Right hindlimb (tissue), 1 donor: ENCODE results near the gene FXYD4.
"Not testable (repeated sequence)": the region's sequence is repeated elsewhere in the genome, so short reads cannot be mapped to it uniquely, and the experiment has no call there.

Source experiments
- DNase-seq: peaks from one replicate; pipeline ENCODE4 v3.0.0-alpha.2; 2018

FXYD4 gene

GRCh38 chr10:43371418-43371817 lies at the start of gene FXYD4:
FXYD4 (plus strand) TSS chr10:43371636; CDS start chr10:43373747, 2,111 bp downstream.
- DNase-seq, result no peak

GRCh38 chr10:43322331-43322730 lies 49.1 kb upstream of the FXYD4 start:
- no peak for DNase-seq

DNA sequence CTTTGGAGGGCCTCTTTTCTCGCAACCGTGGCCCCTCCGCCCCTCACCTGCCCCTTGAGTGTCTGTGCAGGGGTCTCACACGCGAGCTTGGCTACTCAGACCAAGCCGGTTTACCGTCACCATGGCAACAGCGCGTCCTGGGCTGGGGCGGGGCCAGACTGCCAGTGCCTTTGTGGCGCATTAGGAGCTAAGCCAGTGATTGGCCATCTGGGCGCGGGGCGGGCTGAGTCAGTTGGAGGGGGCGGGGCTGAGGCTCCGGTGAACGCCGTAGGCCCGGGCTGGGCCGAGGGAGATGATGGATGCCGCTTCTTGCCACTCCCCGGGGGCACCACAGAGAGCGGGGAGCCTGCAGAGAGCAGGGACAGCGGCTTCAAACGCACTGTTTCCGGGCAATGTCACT lies 48.7 kb upstream of the FXYD4 start:
- DNase-seq, result peak; percentile 92

- DNase-seq, result no peak
Observed at GRCh38 chr10:43323245-43323644, 48.2 kb upstream of the FXYD4 start.

DNA sequence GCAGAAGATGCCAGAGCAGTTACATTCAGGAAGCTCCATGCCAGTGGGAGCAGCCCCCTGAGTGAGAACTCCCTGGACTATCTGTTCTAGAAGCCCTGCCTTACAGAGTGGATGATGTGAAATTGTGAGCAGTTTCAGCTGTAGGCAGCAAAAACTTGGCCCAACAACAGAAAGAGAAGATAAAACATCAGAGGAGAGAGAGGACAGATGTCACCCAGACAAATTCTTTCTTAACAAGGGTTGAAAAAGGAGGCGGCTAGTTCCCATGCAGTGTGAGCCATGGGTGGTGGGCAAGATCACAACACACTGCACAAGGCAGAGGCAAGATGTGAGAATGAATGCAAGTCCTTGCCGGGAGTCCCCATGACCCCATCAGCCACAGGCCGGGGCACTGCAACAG lies 46.6 kb upstream of the FXYD4 start:
- no peak for DNase-seq

- DNase-seq, result no peak
Observed at GRCh38 chr10:43327171-43327570, 44.3 kb upstream of the FXYD4 start.

DNA sequence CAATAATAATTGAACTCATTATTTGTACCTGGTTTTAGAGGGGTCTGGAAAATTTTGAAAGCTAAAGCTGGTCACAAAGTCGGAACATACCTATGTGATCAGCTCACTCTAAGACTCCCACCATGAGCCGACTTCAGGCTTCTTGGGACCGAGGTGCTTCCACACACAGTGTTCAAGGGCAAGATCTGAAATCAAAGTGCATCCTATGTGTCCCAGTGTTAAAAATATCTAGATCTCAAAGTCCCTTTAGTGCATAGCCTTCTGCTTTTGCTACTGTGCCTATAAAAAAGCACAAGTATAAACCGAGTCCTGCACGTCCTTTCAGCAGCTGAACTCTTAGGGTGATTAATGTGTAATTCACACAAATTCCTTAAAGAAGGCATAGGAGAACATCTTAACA lies 43.5 kb upstream of the FXYD4 start:
- no peak for DNase-seq

- DNase-seq, result not testable (repeated sequence)
Observed at GRCh38 chr10:43328810-43329209, 42.6 kb upstream of the FXYD4 start.

- DNase-seq, result not testable (repeated sequence)
Observed at GRCh38 chr10:43329246-43329885, 42.1 kb upstream of the FXYD4 start.

DNA sequence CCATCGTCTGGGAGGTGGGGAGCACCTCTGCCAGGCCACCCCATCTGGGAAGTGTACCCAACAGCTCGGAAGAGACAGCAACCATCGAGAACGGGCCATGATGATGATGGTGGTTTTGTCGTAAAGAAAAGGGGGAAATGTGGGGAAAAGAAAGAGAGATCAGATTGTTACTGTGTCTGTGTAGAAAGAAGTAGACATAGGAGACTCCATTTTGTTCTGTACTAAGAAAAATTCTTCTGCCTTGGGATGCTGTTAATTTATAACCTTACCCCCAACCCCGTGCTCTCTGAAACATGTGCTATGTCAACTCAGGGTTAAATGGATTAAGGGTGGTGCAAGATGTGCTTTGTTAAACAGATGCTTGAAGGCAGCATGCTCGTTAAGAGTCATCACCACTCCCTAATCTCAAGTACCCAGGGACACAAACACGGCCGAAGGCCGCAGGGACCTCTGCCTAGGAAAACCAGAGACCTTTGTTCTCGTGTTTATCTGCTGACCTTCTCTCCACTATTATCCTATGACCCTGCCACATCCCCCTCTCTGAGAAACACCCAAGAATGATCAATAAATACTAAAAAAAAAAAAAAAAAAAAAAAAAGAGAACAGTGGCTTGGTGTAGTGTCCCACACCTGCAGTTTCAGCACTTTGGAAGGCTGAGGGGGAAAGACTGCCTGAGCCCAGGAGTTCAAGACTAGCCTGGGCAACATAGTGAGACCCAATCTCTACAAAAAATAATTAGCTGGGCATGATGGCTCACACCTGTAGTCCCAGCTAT lies 41.2 kb upstream of the FXYD4 start:
- DNase-seq, result not testable (repeated sequence)

- DNase-seq, result not testable (repeated sequence)
Observed at GRCh38 chr10:43330824-43331127, 40.7 kb upstream of the FXYD4 start.

DNA sequence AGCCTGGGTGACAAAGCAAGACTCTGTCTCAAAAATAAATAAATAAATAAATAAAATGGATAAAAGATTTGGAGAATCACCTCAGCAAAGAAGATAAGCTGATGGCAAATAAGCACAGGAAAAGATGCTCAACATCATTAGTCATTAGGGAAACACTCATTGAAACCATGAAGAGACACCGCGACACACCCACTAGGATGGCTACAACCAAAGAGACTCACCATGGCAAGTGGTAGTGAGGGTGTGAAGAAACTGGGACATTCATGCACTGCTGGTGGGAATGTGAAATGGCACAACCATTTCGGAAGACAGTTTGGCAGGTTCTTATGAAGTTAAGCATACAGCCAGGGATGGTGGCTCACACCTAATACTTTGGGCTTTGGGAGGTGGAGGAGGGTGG lies 37.8 kb upstream of the FXYD4 start:
- DNase-seq, result no peak

GRCh38 chr10:43336061-43336460 lies 35.4 kb upstream of the FXYD4 start:
- no peak for DNase-seq

GRCh38 chr10:43336641-43337318 lies 34.7 kb upstream of the FXYD4 start:
- DNase-seq, result no peak

DNA sequence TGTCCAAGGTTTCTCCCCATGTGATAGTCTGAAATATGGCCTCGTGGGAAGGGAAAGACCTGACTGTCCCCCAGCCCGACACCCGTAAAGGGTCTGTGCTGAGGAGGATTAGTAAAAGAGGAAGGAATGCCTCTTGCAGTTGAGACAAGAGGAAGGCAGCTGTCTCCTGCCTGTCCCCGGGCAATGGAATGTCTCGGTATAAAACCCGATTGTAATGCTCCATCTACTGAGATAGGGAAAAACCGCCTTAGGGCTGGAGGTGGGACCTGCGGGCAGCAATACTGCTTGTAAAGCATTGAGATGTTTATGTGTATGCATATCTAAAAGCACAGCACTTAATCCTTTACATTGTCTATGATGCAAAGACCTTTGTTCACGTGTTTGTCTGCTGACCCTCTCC lies 33.9 kb upstream of the FXYD4 start:
- not testable (repeated sequence) for DNase-seq

- DNase-seq, result no peak
Observed at GRCh38 chr10:43338117-43338516, 33.3 kb upstream of the FXYD4 start.

DNA sequence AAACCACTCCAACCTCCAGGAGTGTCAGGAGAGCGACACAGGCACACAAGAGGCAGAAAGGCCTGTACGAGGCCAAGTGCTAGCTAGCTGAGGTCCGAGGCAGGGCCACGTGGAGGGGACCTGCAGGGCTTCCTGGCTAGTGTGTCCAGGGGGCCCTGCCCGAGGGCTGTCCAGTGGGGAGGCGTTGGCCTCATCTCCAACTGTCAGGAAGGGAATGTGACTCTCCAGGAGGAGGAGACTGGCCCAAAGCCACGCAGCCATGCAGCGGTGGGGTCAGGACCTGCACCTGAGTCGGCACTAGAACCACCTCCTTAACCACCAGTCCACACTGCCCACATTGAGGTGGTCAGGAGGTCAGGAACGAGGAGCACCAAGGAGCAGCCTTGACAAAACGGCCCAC lies 32.3 kb upstream of the FXYD4 start:
- no peak for DNase-seq

GRCh38 chr10:43340101-43340500 lies 31.3 kb upstream of the FXYD4 start:
- DNase-seq, result no peak

- no peak for DNase-seq
Observed at GRCh38 chr10:43340619-43341018, 30.8 kb upstream of the FXYD4 start.

GRCh38 chr10:43341450-43341849 lies 30.0 kb upstream of the FXYD4 start:
- DNase-seq, result no peak

- DNase-seq, result no peak
Observed at GRCh38 chr10:43342279-43343125, 28.9 kb upstream of the FXYD4 start.

DNA sequence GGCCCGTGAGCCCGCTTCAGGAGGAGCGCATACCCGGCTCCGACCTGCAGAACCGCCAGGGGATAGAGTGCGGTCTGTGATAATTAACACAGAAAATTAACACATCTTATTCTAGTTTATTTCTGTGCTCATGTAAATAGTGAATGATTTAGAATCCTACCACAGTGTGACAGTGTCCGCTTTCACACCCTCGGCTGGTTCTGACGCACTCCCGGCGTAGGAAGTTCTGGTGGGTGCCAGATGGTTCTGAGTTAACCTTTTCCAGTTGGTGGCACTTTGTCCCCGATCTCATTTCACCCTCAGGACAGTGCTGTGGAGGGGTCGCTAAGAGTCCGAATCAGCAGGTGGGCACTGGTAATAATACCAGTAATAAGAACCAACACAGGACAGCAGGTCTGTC lies 28.3 kb upstream of the FXYD4 start:
- DNase-seq, result no peak

- no peak for DNase-seq
Observed at GRCh38 chr10:43344051-43344450, 27.4 kb upstream of the FXYD4 start.
